A204.1 (cell line): ENCODE data around the gene GPR137.

Source experiments
- FAIRE-seq: peaks from 2 replicates; lab custom pipeline; 2012; peaks lifted over from hg19 to GRCh38; lab: Jason Lieb, UNC

The GPR137 gene

GRCh38 chr11:64287676-64288352 is 2.2 kb downstream of the GPR137 start:
- FAIRE-seq: no peak

DNA sequence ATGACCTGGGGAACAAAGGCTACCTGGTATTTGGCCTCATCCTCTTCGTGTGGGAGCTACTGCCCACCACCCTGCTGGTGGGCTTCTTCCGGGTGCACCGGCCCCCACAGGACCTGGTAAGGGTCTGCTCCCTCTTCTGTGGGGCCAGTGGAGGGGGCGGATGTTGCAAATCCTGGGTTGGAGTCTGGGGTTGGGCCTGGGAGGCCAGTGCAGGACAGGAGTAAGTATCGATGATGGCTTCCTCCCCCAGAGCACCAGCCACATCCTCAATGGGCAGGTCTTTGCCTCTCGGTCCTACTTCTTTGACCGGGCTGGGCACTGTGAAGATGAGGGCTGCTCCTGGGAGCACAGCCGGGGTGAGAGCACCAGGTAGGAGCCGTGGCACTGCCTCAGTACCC is 2.7 kb downstream of the GPR137 start:
- FAIRE-seq: no peak

DNA sequence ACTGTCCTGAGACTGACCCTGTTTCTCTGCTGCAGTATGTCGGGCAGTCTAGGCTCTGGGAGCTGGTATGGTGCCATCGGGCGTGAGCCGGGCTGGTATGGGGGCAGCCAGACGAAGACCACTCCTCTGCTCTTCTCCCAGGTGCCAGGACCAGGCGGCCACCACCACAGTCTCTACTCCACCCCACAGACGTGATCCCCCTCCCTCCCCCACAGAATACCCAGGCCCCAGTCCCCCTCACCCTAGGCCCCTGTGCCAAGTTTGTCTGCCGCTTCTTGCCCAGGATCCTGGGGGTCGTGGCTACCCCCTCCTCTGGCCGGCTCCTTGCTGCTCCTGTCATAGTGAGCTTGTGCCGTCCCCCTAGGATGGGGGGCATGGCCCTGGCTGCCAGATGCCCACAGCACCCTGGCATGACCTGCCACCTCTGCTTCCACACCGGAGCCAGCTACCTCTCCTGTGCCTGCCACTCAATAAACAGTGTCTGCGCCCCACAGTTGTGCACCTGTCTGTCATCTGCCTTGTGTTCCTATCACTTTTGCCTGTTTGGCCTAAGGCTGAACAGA is 3.4 kb downstream of the GPR137 start:
- FAIRE-seq: no peak

- no peak for FAIRE-seq
Measured at GRCh38 chr11:64290352-64291261, 5.0 kb downstream of the GPR137 start.

DNA sequence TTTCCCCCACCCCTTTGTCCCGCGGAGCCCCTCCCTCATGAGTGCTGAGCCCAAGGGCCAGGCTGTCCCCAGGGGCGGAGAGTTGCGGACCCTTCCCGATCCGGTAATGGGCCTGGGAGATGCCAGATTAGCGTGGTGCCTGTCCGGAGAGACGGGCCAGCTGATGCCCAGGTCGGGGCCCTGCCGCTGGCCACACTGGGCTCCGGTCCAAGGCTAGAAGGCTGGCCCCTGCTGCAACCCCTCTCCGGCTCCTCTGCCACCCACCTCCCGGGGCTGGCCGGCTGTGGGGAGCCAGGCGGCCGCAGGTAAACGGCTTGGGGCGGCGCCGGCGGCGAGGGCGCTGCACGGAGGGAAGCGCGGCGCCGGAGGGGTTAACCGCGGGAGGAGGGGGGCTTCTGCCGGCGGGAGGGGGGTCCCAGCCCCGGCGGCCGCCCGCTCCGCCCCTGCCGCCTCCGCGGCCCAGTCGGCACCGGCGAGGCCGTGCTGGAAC is 5.7 kb downstream of the GPR137 start, which contains the start of gene KCNK4:
TSS of gene KCNK4 (plus strand) at position 41 of the 490 bp plus-strand sequence. CDS start 1,717 bp downstream, outside the sequence.
- no peak for FAIRE-seq

- no peak for FAIRE-seq
Measured at GRCh38 chr11:64291752-64292459, 6.3 kb downstream of the GPR137 start.

GRCh38 chr11:64292460-64293254 is 7.0 kb downstream of the GPR137 start:
- no peak for FAIRE-seq

- FAIRE-seq: no peak
Measured at GRCh38 chr11:64294774-64295173, 9.1 kb downstream of the GPR137 start.

DNA sequence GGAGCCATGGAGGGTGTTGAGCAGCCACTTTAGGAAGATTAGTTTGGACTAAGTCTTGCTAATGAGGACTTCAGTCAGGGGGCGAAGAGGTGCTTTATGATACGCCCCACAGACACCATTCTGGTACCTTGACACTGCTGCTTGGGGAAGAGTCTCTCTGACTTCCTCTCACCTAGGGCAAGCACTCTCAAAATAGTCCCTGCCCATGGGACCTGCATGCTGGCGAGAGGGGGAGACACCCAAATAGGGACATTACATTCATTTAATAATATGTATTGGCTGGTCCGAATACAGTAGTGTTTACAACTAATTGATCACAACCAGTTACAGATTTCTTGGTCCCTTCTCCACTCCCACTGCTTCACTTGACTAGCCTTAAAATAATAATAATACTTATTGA is 10.1 kb downstream of the GPR137 start:
- no peak for FAIRE-seq

GRCh38 chr11:64296236-64296635 is 10.6 kb downstream of the GPR137 start:
- FAIRE-seq: no peak

GRCh38 chr11:64296830-64297698 is 11.4 kb downstream of the GPR137 start:
- FAIRE-seq: no peak

- no peak for FAIRE-seq
Measured at GRCh38 chr11:64297699-64298358, 12.2 kb downstream of the GPR137 start.

- FAIRE-seq: no peak
Measured at GRCh38 chr11:64298966-64299846, 13.6 kb downstream of the GPR137 start.

GRCh38 chr11:64299847-64300648 is 14.4 kb downstream of the GPR137 start, which contains the start of gene CATSPERZ:
Gene CATSPERZ (plus strand): TSS chr11:64300358. CDS start chr11:64300411, 53 bp downstream.
- FAIRE-seq: no peak

GRCh38 chr11:64303109-64304031 is 17.7 kb downstream of the GPR137 start:
- no peak for FAIRE-seq

DNA sequence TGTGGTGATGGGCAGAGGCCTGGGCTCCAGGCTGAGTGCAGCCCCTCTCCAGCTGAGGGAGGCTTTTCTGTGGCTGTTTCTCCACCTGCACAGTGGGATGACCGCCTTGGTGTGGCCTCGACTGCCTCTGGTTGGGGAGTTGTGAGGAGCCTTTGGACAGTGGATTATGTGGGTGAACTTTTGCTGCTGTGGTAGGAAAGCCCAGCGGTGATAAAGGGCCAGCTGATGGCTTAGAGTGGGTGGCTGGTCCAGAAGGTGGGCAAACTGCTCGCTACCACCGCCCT is 18.3 kb downstream of the GPR137 start:
- FAIRE-seq: no peak
